ENCODE results near the gene LUC7L3. TPM values are rescaled to one million over a fixed set of nuclear protein-coding genes. Genes with fewer than 3 reads are reported as not detected.

Gene LUC7L3
- total RNA-seq, 6 experiments from 2014 or later: 15.4 to 50.5 (median 31.0) TPM

DNA sequence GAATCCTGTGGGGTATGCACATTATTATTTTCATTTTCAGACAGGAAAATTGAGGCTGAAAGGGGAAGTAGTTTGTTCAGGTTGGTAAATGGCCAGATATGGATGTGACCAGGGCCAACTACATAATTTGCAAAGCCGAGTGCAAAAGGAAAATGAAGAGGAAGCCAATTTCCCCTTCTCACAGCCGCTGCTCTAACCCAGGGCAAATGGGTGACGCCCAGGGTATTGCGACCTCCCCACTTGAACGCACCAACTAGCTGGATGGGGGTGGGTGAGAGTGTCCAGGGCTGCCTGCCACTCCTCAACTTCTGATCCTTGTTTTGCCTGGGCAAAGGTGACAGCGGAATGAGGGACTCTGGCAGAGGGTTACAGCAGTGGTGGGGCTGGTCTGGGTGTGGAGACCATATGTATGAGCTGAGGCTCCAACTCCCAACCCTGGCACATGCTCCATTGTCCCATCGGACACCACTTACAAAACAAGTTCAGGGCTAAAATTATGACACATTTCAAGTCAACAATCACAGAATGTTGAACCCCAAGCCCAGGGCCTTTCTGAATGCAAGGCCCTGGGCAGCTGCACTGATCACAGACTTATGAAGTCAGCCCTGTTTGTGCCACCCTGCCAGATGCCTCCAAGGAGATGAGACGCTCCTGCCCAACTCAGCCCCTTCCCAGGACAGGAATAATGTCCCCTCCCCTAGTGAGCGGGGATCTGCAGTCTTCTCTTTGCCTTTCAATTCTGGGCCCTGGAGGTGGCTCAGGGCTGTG, 46.2 kb downstream of the LUC7L3 start:
- H3K9me3 ChIP-seq: no peaks in the 10 kb centered on the region
- peak overlapping the region; percentile 85 to 99 (median 92) for H3K27ac ChIP-seq
- peaks cover 0 to 53% (median 22%) of the 10 kb centered on the region in 4 donors for H3K4me1 ChIP-seq
- intact Hi-C loops (cut with DNase I): no loop called here
- H3K4me3 ChIP-seq: no peak overlapping the region
- peak; percentile 59 to 92 (median 89) for DNase-seq
- TF ChIP-seq POLR2A (IDR thresholded peaks at IDR 0.05) (no peak), CTCF (IDR thresholded peaks at IDR 0.05) (no peak)
- no peaks in the 10 kb centered on the region for H3K27me3 ChIP-seq
- WGBS (ENCODE audit: insufficient coverage, low coverage, low lambda C conversion rate, missing lambda C conversion rate): 28% methylated on average over 5 of the region's 9 CpGs
- peak; percentile 59 to 74 (median 66) for ATAC-seq
- no peaks in the 10 kb centered on the region for H3K36me3 ChIP-seq

DNA sequence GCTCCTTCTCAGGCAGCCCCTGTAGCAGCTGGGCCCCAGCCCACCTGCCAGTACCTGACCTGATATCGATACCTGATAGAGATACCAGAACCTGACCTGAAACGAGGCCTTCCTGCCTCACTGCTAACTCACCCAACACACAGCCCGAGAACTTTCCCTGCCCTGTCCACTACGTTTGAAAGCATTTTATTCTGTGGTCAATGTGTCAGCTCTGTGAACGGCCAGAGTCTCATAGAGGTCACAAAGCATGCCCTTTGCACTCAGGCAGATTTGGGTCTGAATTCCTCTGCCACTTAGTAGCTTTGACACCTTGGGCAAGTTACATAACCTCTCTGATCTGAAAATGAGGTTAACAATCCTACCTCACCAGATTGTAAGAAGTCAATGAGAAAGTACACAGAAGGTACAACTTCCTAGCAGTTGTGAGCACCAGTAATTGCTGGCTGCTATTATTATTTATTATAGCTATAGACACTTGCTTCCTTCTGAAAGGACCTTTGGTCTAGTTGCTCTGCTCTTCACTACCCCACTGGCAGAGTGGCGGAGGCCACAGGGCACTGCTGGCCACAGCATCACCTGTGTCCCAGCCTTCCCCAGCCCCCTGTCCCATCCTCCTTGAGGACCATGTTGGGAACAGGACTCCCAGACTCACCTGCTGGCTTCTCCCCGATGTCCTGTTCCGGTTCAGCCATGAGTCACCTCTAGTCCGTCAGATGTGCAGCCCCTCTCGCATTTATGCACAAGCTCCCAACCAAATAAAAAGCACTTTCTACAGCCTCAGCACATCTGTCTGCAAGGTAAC, 47.0 kb downstream of the LUC7L3 start:
- Histone ChIP-seq H3K27me3 (no peaks in the 10 kb centered on the region), H3K4me1 (peaks cover 0 to 53% (median 22%) of the 10 kb centered on the region in 4 donors), H3K4me3 (no peak overlapping the region), H3K36me3 (no peaks in the 10 kb centered on the region), H3K27ac (peak overlapping the region; percentile 85 to 99 (median 92)), H3K9me3 (no peaks in the 10 kb centered on the region)
- TF ChIP-seq CTCF (IDR thresholded peaks at IDR 0.05): no peak
- peak; percentile 23 for TF ChIP-seq POLR2A (IDR thresholded peaks at IDR 0.05)
- ATAC-seq (peak; percentile 58 to 74 (median 66)), DNase-seq (peak in 1 of 3 donors; percentile 79)
- intact Hi-C loops (cut with DNase I): no loop called here
- 49% methylated on average over 5 of the region's 10 CpGs for WGBS (ENCODE audit: insufficient coverage, low coverage, low lambda C conversion rate, missing lambda C conversion rate)

- no peaks in the 10 kb centered on the region for H3K9me3 ChIP-seq
- intact Hi-C loops (cut with DNase I): no loop called here
- DNase-seq (peak in 1 of 3 donors; percentile 53), ATAC-seq (no peak)
- peak overlapping the region in 2 of 3 donors; percentile 92 to 99 for H3K27ac ChIP-seq
- H3K4me1 ChIP-seq: peaks cover 0 to 53% (median 22%) of the 10 kb centered on the region in 4 donors
- no peaks in the 10 kb centered on the region for H3K27me3 ChIP-seq
- H3K36me3 ChIP-seq: no peaks in the 10 kb centered on the region
- no peak overlapping the region for H3K4me3 ChIP-seq
- WGBS (ENCODE audit: insufficient coverage, low coverage, low lambda C conversion rate, missing lambda C conversion rate): 54% methylated on average over 3 of the region's 7 CpGs
- TF ChIP-seq POLR2A (IDR thresholded peaks at IDR 0.05) (no peak), CTCF (IDR thresholded peaks at IDR 0.05) (no peak)
These were observed 47.6 kb downstream of the LUC7L3 start for GRCh38 chr17:50767030-50767429.

GRCh38 chr17:50767446-50767845, 48.0 kb downstream of the LUC7L3 start, which contains the start of gene ANKRD40CL:
TSS of gene ANKRD40CL (minus strand) at chr17:50767518. CDS start at chr17:50766913, 605 bp downstream.
- no peaks in the 10 kb centered on the region for H3K27me3 ChIP-seq
- no peaks in the 10 kb centered on the region for H3K9me3 ChIP-seq
- TF ChIP-seq POLR2A (IDR thresholded peaks at IDR 0.05): no peak
- TF ChIP-seq CTCF (IDR thresholded peaks at IDR 0.05): no peak
- WGBS (ENCODE audit: insufficient coverage, low coverage, low lambda C conversion rate, missing lambda C conversion rate): 86% methylated on average over 7 of the region's 9 CpGs
- H3K4me3 ChIP-seq: no peak within 1 kb of the TSS
- peak within 1 kb of the TSS; percentile 85 to 99 (median 92) for H3K27ac ChIP-seq
- DNase-seq: no peak
- intact Hi-C loops (cut with DNase I): no loop called here
- H3K36me3 ChIP-seq: no peaks in the 10 kb centered on the region
- ATAC-seq: no peak
- H3K4me1 ChIP-seq: peaks cover 0 to 53% (median 22%) of the 10 kb centered on the region in 4 donors

Measured in right lobe of liver (tissue), 6 donors.